Activated CD8-positive, alpha-beta memory T cell treated with anti-CD3 and anti-CD28 coated beads for 48 hours (primary cell): ENCODE measurements around the gene SRCIN1.
"Not testable (repeated sequence)": the region's sequence is repeated elsewhere in the genome, so short reads cannot be mapped to it uniquely, and the experiment has no call there.

Source experiments
- DNase-seq, 3 experiments: peaks; one replicate each; pipeline ENCODE4 v3.0.0-alpha.2; 2020; ENCODE audit warnings: low read depth in 2 of 3, low spot score in 2 of 3

SRCIN1 gene

GRCh38 chr17:38485146-38485468 is 120.6 kb downstream of the SRCIN1 start:
- DNase-seq = no peak

- DNase-seq = peak in 2 of 3 experiments; percentile 32 to 51
Measured at GRCh38 chr17:38484242-38485145, 121.3 kb downstream of the SRCIN1 start.

DNA sequence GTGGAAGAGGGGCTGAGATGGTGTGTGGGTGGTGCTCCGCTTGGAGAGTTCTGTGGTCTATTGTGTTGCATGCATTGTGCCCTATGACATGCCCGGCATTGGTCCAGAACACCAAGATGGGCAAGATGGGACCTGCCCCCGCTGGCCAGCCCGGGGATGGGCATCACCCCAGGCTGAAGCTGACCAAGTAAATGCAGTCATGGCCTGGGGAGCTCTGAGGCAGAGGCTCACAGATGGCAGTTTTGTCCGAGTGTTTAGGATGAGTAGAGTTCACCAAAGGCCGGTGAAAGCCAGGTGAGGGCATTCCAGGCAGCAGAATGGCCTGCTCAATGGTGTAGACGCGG is 123.1 kb downstream of the SRCIN1 start:
- not testable (repeated sequence) for DNase-seq

GRCh38 chr17:38482039-38482699 is 123.6 kb downstream of the SRCIN1 start:
- not testable (repeated sequence) for DNase-seq
